ENCODE data around the gene KLKB1.
A peak's percentile ranks its signal among the peaks of the same experiment; 100 is the strongest.
"Not testable (repeated sequence)": the region's sequence is repeated elsewhere in the genome, so short reads cannot be mapped to it uniquely, and the experiment has no call there.

KLKB1 gene

DNA sequence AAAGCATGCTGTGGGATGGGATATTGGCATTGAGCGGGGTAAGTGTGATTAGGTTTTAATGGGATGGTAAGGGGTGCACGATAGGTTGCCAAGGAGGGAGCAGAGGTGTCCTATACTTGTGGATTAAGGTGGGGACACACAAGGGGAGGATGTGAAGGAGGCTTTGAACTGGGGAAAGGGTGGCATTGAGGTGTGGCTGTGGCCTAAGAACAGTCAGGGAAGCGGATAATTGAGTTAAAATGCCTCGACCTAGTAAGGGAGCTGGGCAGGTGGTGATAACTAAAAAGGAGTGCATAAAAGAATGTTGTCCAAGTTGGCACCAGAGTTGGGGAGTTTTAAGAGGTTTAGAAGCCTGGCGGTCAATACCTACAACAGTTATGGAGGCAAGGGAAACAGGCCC, 17.5 kb downstream of the KLKB1 start:
- H3K9me3 ChIP-seq (ENCODE audit: control insufficient read depth, insufficient read depth, low read length) = no peaks in the 10 kb centered on the region
- H3K27ac ChIP-seq (ENCODE audit: low read length) = no peak overlapping the region
- peaks cover 4% of the 10 kb centered on the region; the same call in 1 of the 2 replicates for H3K36me3 ChIP-seq (ENCODE audit: control insufficient read depth, insufficient read depth, low read length)
- no CpG with 5 or more reads among the region's 5 CpGs for WGBS (ENCODE audit: insufficient coverage, insufficient read length)
- DNase-seq (ENCODE audit: low read depth, low spot score) = no peak
- peaks cover 1% of the 10 kb centered on the region; the same call in 1 of the 2 replicates for H3K4me1 ChIP-seq (ENCODE audit: control insufficient read depth, insufficient read depth, low read length)
- H3K4me3 ChIP-seq (ENCODE audit: low read length) = peak overlapping the region; percentile 26; the same call in 1 of the 2 replicates
- no peaks in the 10 kb centered on the region for H3K27me3 ChIP-seq (ENCODE audit: control insufficient read depth, insufficient read depth, low read length)

DNA sequence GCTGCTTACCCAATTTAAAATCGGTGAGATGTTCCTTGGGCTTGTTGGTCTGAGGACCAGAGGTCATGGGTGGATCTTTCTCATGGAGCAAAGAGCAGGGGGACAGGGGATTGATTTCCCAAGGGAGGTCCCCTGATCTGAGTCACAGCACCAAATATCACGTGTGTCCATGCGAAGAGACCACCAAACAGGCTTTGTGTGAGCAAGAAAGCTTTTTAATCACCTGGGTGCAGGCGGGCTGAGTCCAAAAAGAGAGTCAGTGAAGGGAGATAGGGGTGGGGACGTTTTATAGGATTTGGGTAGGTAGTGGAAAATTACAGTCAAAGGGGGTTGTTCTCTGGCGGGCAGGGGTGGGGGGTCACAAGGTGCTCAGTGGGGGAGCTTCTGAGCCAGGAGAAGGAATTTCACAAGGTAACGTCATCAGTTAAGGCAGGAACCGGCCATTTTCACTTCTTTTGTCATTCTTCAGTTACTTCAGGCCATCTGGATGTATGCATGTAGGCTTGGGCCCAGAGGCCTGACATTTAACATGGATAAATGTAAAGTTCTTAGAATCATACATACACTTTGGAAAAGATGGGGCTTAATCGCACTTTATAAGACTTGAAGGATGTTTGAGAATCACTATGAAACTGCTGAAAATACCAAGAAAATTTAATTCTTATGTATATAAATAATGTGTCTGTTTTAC, 19.9 kb downstream of the KLKB1 start:
- WGBS (ENCODE audit: insufficient coverage, insufficient read length) = no CpG with 5 or more reads among the region's 9 CpGs
- H3K4me3 ChIP-seq (ENCODE audit: low read length) = peak overlapping the region; percentile 41; the same call in 1 of the 2 replicates
- H3K27ac ChIP-seq (ENCODE audit: low read length); H3K9me3 ChIP-seq (ENCODE audit: control insufficient read depth, insufficient read depth, low read length); DNase-seq (ENCODE audit: low read depth, low spot score); H3K27me3 ChIP-seq (ENCODE audit: control insufficient read depth, insufficient read depth, low read length); H3K4me1 ChIP-seq (ENCODE audit: control insufficient read depth, insufficient read depth, low read length); H3K36me3 ChIP-seq (ENCODE audit: control insufficient read depth, insufficient read depth, low read length): not testable (repeated sequence)

DNA sequence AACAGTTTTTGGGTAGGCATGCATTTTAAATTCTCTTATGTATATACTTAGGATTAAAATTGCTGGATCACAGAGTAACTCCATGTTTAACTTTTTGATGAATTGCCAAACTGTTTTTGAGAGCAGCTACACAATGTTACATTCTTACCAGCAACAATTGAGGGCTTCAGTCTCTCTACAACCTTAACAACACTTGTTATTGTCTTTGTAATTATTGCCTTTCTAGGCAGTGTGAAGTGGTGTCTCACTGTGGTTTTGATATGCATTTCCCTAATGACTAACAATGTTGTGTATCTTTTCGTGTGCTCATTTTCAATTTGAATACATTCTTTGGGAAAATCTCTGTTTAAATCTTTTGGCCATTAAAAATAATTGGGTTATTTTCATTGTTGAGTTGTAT, 21.3 kb downstream of the KLKB1 start:
- WGBS (ENCODE audit: insufficient coverage, insufficient read length) = no CpG with 5 or more reads among the region's 1 CpG
- Histone ChIP-seq H3K9me3 (ENCODE audit: control insufficient read depth, insufficient read depth, low read length) (no peaks in the 10 kb centered on the region), H3K36me3 (ENCODE audit: control insufficient read depth, insufficient read depth, low read length) (peaks cover 4% of the 10 kb centered on the region; the same call in 1 of the 2 replicates), H3K4me3 (ENCODE audit: low read length) (no peak overlapping the region), H3K4me1 (ENCODE audit: control insufficient read depth, insufficient read depth, low read length) (peaks cover 6% of the 10 kb centered on the region; the same call in 1 of the 2 replicates), H3K27me3 (ENCODE audit: control insufficient read depth, insufficient read depth, low read length) (no peaks in the 10 kb centered on the region), H3K27ac (ENCODE audit: low read length) (no peak overlapping the region)
- no peak for DNase-seq (ENCODE audit: low read depth, low spot score)

DNA sequence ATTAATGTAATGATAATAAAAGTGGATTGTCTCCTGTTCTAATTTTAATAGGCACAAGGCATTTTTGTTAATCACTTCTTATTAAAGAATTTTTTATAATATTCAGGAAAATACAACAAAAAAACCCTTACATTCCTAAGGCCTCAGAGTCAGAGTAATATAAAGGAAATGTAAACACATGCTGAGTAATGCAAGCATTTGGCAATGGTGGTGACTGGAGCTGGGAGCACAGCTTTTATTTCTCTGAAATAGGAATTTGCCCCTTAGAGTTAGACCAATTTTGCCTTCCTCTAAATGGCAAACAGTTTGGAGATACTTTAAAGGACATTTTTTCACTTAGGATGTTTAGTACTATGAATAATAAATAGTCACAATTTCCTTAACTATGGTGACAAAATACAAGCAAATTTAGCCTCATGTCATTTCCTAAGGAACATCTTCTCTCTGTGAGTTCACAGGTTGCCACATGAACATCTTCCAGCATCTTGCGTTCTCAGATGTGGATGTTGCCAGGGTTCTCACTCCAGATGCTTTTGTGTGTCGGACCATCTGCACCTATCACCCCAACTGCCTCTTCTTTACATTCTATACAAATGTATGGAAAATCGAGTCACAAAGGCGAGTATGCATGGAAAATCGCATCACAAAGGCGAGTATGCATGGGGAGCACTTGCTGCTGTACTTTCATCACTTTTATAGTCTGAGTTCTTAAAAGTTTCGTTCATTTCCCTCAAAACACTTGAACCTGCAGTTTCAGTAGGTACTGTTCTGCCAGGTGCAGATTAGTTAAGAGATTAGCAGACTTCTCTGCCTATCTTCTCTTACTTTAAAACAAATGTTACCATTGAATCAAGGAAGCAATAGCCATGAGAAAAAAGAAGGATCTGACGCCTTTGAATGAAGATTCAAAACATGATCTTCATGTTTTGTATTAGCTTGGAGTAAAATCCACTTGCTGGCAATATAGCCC, 22.8 kb downstream of the KLKB1 start:
- no peaks in the 10 kb centered on the region for H3K27me3 ChIP-seq (ENCODE audit: control insufficient read depth, insufficient read depth, low read length)
- peaks cover 6% of the 10 kb centered on the region; the same call in 1 of the 2 replicates for H3K4me1 ChIP-seq (ENCODE audit: control insufficient read depth, insufficient read depth, low read length)
- no CpG with 5 or more reads among the region's 8 CpGs for WGBS (ENCODE audit: insufficient coverage, insufficient read length)
- no peaks in the 10 kb centered on the region; the same call in 1 of the 2 replicates for H3K36me3 ChIP-seq (ENCODE audit: control insufficient read depth, insufficient read depth, low read length)
- no peak overlapping the region for H3K4me3 ChIP-seq (ENCODE audit: low read length)
- no peak for DNase-seq (ENCODE audit: low read depth, low spot score)
- H3K9me3 ChIP-seq (ENCODE audit: control insufficient read depth, insufficient read depth, low read length) = no peaks in the 10 kb centered on the region
- peak overlapping the region; percentile 100 for H3K27ac ChIP-seq (ENCODE audit: low read length)

DNA sequence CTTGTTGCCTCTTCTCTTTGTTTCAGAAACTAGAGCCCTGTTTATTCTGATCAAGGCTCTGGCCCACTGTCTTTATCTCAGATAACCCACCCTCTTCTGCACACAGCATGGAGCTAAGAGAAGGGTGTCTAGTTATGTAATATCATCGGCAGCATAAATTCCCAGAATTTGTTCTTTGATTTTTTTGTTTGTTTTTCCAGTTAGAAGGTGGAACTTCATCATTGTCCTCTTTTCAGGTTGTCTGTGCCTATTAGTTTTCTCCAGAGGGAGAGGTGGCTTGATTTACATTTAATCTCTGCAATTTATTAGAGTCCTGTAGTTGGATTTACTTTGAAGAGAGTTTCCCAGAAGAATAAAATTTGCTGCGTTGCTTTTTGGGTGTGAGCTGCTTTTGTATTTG, 23.5 kb downstream of the KLKB1 start:
- H3K27me3 ChIP-seq (ENCODE audit: control insufficient read depth, insufficient read depth, low read length) = no peaks in the 10 kb centered on the region
- no peaks in the 10 kb centered on the region for H3K36me3 ChIP-seq (ENCODE audit: control insufficient read depth, insufficient read depth, low read length)
- H3K9me3 ChIP-seq (ENCODE audit: control insufficient read depth, insufficient read depth, low read length) = no peaks in the 10 kb centered on the region
- peak overlapping the region; percentile 100 for H3K27ac ChIP-seq (ENCODE audit: low read length)
- H3K4me1 ChIP-seq (ENCODE audit: control insufficient read depth, insufficient read depth, low read length) = peaks cover 6% of the 10 kb centered on the region; the same call in 1 of the 2 replicates
- DNase-seq (ENCODE audit: low read depth, low spot score) = no peak
- no peak overlapping the region for H3K4me3 ChIP-seq (ENCODE audit: low read length)
- WGBS (ENCODE audit: insufficient coverage, insufficient read length) = no CpG with 5 or more reads among the region's 2 CpGs

DNA sequence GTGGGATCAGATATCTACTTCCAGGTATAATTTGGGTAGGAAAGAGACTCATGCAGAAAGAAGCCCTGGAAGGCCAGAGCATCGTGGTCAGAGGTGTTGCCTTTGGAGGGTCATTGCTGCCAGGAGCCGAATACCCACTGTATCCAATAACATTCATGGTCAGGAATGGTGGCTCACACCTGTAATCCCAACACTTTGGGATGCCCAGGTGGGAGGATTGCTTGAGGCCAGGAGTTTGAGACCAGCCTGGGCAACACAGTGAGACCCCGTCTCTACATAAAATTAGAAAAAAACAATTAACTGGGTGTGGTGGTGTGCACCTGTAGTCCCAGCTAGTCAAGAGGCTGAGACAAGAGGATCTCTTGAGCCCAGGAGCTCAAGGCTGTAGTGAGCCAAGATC, 27.8 kb downstream of the KLKB1 start:
- H3K4me3 ChIP-seq (ENCODE audit: low read length) = no peak overlapping the region
- WGBS (ENCODE audit: insufficient coverage, insufficient read length) = no CpG with 5 or more reads among the region's 3 CpGs
- H3K36me3 ChIP-seq (ENCODE audit: control insufficient read depth, insufficient read depth, low read length) = no peaks in the 10 kb centered on the region
- no peak for DNase-seq (ENCODE audit: low read depth, low spot score)
- no peaks in the 10 kb centered on the region for H3K9me3 ChIP-seq (ENCODE audit: control insufficient read depth, insufficient read depth, low read length)
- H3K27ac ChIP-seq (ENCODE audit: low read length) = no peak overlapping the region
- H3K4me1 ChIP-seq (ENCODE audit: control insufficient read depth, insufficient read depth, low read length) = peaks cover 6% of the 10 kb centered on the region; the same call in 1 of the 2 replicates
- no peaks in the 10 kb centered on the region for H3K27me3 ChIP-seq (ENCODE audit: control insufficient read depth, insufficient read depth, low read length)

DNA sequence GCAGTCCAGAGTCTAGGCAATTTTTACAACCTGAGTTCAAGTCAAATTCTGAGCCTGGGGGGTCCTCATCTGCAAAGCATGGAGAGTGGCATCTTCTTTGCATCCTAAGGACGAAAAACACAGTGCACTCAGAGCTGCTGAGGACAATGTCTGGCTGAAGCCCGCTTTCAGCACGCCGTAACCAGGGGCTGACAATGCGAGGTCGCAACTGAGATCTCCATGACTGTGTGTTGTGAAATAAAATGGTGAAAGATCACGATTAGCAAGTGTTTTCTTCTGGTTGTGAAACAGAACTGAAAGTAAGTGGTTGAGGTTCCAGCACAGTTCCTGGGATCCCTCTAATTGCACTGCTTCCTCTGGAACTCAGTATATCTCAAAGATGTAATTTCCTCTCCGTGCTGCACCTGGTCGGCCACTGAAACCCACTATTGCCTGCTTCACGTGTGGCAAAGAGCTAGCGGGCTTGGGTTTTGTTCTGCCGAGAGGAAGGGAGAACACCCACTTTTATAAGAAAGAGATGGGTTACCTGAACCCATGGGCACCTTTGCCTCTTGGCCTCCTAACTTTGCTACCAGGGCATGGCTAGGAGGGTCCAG, 31.0 kb downstream of the KLKB1 start:
- no peak overlapping the region for H3K4me3 ChIP-seq (ENCODE audit: low read length)
- no peaks in the 10 kb centered on the region for H3K9me3 ChIP-seq (ENCODE audit: control insufficient read depth, insufficient read depth, low read length)
- no peaks in the 10 kb centered on the region for H3K27me3 ChIP-seq (ENCODE audit: control insufficient read depth, insufficient read depth, low read length)
- no peak overlapping the region for H3K27ac ChIP-seq (ENCODE audit: low read length)
- no peak for DNase-seq (ENCODE audit: low read depth, low spot score)
- peaks cover 2% of the 10 kb centered on the region; the same call in 1 of the 2 replicates for H3K4me1 ChIP-seq (ENCODE audit: control insufficient read depth, insufficient read depth, low read length)
- WGBS (ENCODE audit: insufficient coverage, insufficient read length) = no CpG with 5 or more reads among the region's 12 CpGs
- H3K36me3 ChIP-seq (ENCODE audit: control insufficient read depth, insufficient read depth, low read length) = no peaks in the 10 kb centered on the region

DNA sequence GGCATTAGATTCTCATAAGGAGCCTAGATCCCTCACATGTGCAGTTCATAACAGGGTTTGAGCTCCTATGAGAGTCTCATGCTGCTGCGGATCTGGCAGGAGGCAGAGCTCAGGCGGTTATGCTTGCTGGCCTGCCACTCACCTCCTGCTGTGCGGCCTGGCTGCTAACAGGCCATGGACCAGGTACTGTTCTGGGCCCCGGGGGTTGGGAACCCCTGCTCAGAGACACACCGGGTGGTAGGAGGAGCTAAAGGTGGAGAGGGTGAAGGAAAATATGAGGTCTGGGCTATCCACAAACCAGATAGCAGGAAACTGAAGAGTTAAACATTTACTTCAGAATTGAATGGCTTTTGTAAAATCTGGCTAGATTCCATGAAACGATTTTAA, 32.8 kb downstream of the KLKB1 start:
- WGBS (ENCODE audit: insufficient coverage, insufficient read length) = no CpG with 5 or more reads among the region's 6 CpGs
- Histone ChIP-seq H3K36me3 (ENCODE audit: control insufficient read depth, insufficient read depth, low read length) (no peaks in the 10 kb centered on the region), H3K4me1 (ENCODE audit: control insufficient read depth, insufficient read depth, low read length) (peaks cover 5% of the 10 kb centered on the region; the same call in 1 of the 2 replicates), H3K27me3 (ENCODE audit: control insufficient read depth, insufficient read depth, low read length) (no peaks in the 10 kb centered on the region), H3K4me3 (ENCODE audit: low read length) (no peak overlapping the region), H3K27ac (ENCODE audit: low read length) (no peak overlapping the region), H3K9me3 (ENCODE audit: control insufficient read depth, insufficient read depth, low read length) (no peaks in the 10 kb centered on the region)
- no peak for DNase-seq (ENCODE audit: low read depth, low spot score)

DNA sequence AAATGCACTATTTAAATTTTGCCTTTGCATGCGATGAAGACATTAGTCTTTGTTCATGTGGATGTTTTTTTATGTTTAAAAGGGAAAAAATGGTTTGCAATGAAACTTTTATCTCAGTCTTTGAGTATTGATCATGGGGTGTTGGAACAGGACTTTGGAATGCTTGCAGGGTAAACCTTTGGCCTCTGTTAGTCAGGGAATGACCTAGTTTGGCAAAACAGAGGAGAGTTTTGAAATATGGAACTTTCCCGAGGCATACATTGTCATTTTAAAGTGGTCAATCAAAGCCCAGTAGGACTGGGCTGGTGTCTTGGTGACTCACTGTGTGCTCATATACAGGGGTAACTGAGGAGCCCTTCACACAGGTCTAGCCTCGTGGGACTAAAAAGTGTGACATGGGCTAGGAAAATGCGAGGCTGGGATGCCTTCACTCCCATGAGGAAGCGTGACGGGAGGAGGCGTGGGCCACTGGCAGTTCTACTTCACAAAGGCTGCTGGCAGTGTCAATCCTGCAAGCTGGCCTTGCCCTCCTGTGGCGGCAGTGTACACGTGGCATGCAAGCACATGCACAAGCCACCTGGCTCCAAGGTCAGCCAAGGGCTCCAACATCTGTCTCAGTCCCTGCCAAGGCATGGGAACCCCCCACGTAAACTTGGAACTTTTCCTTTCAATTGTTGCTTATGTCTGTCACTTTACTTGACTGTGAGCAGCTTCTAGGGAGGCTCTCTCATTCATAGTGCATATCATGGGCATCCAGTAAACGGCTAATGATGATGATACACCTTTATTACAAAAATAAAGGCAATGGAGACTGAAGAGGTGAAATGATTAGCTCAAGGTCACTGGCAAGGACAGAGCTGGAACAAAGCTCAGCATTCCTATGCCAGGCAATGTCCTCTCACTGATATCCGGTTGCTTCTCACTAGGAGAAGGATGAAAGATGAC, 33.5 kb downstream of the KLKB1 start:
- no peak overlapping the region for H3K4me3 ChIP-seq (ENCODE audit: low read length)
- no peaks in the 10 kb centered on the region for H3K36me3 ChIP-seq (ENCODE audit: control insufficient read depth, insufficient read depth, low read length)
- DNase-seq (ENCODE audit: low read depth, low spot score) = no peak
- WGBS (ENCODE audit: insufficient coverage, insufficient read length) = 100% methylated on average over 1 of the region's 12 CpGs
- peaks cover 5% of the 10 kb centered on the region; the same call in 1 of the 2 replicates for H3K4me1 ChIP-seq (ENCODE audit: control insufficient read depth, insufficient read depth, low read length)
- no peak overlapping the region for H3K27ac ChIP-seq (ENCODE audit: low read length)
- no peaks in the 10 kb centered on the region for H3K9me3 ChIP-seq (ENCODE audit: control insufficient read depth, insufficient read depth, low read length)
- no peaks in the 10 kb centered on the region for H3K27me3 ChIP-seq (ENCODE audit: control insufficient read depth, insufficient read depth, low read length)
